Measurements from ENCODE around the gene KCNS3.

The KCNS3 gene, protein sequence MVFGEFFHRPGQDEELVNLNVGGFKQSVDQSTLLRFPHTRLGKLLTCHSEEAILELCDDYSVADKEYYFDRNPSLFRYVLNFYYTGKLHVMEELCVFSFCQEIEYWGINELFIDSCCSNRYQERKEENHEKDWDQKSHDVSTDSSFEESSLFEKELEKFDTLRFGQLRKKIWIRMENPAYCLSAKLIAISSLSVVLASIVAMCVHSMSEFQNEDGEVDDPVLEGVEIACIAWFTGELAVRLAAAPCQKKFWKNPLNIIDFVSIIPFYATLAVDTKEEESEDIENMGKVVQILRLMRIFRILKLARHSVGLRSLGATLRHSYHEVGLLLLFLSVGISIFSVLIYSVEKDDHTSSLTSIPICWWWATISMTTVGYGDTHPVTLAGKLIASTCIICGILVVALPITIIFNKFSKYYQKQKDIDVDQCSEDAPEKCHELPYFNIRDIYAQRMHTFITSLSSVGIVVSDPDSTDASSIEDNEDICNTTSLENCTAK

DNA sequence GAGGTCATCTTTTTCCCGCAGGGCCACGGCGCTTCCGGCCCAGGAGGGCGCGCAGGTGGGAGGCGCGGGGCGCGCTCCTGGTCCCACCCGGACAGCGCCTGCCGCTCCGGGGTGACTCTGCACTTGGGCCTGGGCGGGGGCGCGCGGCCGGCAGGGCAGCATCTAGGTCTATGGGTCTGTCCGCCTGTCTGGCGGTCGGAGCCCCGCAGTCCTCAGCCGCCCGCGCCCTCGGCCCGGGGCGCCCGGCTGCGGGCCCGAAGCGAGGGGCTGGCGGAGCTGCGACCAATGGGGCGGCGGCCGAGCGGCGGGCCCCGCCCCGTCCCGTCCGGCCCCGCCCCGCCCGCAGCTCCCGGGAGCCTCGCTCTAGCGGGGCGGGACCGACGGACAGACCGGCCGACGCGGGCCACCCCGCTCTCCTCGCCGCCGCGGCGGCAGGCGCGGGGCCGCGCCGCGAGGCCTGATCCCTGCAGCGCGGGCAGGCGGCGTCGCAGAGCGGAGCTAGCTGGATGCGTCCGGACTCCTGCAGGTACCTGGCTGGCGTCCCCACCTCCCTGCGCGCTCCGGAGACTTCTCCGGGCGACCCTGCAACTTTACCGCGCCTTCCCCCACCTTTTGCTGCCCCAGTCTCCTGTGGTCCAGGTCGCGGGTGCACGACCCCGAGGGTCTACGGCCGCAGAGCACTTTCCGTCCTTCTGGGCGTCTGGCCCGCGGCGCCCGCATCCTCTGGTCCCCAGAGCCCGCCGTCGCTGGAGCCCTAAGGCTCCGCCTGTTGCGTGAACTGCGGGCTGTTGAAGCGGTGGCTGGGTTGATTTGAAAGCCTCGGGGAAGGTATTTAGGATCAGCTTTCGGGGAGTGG is at the start of gene KCNS3:
TSS of gene KCNS3 (plus strand) at position 387 of the 856 bp plus-strand sequence. CDS start 52,342 bp downstream, outside the sequence.
- DNase-seq = no peak

- peak; percentile 41 to 68 for DNase-seq
Measured at GRCh38 chr2:17830053-17831034, 48.1 kb upstream of the KCNS3 start.

DNA sequence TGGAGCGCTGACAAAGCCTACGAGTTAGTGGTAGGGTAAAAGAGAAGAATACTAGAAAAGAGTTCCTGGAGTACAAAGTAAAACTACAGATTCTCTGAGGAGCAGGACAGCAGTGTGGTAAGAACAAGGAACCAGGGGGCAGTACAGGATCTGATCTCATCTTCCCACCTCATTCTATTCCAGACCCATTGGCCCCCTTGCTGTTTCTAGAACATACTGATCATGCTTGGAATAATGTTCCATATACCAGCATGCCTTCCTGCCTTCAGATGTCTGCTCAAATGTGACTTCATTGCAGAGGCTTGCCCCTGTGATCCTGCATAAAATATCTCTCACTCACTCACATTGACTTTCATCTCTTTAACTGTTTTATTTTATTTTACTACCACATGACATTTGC is 43.0 kb upstream of the KCNS3 start:
- DNase-seq = no peak

DNA sequence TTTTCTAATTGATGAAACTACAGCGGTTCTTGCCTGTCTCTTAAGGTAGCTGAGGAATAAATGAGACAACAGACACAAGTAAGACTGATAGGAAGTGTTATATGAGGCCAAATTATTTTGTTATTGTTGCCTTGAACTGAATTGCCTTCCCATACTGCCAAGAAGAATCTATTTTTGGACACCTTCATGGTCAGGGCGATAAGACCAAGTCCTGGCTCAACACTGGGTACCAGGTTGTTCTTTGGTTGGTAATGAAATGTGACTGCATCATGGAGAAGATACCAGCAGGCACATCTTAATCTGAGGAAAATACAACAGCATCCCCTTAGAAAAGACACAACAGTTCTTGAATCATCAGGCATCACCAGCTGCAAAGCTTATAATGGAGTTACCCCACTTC is 38.5 kb upstream of the KCNS3 start:
- no peak for DNase-seq

GRCh38 chr2:17843457-17843856 is 35.0 kb upstream of the KCNS3 start:
- DNase-seq = no peak

GRCh38 chr2:17845806-17846205 is 32.7 kb upstream of the KCNS3 start:
- no peak for DNase-seq

- no peak for DNase-seq
Measured at GRCh38 chr2:17846676-17847075, 31.8 kb upstream of the KCNS3 start.

GRCh38 chr2:17847236-17847635 is 31.2 kb upstream of the KCNS3 start:
- no peak for DNase-seq

DNA sequence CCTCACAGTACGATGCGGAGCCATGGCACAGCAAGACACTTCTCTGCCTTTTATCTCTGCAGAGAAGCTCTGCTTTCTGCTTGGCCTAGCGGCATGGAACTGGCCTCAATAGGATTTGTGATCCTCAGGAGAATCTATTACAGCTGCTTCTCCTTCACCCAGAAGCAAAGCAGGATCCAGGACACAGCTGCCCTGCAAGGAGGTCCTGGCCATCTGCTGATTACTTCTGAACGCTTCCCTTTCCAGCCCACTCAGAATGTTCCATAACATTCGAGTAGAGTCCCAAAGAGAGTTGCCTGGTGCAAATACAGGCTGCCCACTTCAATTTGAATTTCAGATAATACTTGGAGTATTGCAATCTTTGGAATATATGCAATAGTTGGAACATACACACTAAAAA is 29.2 kb upstream of the KCNS3 start:
- DNase-seq = no peak

DNA sequence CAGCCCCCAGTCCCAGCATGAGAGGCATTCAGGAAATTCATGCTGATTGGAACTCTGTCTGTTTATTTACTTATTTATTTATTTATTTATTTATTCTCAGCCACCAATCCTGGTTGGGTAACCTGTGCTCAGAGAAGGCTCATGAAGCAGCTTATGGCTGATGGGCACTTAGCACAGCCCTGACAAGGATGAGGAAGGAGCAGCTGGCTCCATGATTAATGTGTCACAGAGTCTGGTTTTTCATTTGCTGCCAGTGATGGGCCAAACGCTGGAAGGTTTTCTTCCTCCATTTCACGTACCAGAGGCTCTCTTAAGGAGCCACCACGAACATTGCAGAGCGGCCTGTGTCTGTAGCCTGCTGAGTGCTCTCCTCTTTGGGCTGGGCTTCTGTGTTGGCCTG is 28.3 kb upstream of the KCNS3 start:
- DNase-seq = no peak

DNA sequence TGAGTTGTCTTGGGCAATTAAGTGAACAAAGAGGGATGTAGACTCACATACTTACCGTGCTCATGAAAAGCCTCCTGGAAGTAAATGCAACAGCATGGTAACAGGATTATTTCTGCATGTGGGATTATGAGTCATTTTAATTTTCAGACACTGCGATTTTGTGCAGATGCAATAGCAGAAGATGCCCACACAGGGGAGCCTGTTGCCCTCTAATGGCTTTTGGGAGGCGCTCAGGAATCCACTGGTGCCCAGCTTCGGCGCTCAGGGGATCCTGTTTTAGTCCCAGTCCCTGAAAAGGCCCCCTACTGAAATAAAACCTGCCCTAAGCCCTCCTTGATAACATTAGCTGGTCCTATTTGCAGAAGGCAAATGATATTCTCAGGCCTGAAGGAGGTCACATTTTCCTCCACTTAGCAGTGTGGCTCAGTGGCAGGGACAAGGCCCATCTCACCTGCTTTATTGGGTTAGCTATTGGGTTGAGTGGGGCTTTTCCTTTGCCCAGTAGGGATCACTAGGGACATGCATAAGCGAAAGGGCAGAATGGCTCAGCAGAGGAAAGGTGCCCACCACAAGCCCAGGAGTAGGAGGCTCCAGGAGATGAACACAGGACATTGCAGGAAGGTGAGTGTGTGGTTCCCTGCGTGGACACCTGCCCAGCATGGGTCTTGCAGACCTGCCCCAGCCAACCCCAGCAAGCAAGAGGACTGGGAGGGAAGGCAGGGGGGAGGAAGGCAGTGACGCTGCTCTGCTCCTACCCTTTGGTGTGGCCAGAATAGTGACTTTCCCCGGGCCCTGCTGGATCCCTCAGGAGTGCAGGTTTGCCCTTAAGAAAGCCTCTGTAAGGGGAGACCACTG is 26.5 kb upstream of the KCNS3 start:
- peak; percentile 54 to 69 for DNase-seq

GRCh38 chr2:17853799-17854198 is 24.7 kb upstream of the KCNS3 start:
- no peak for DNase-seq

- no peak for DNase-seq
Measured at GRCh38 chr2:17857021-17857420, 21.4 kb upstream of the KCNS3 start.

GRCh38 chr2:17858064-17858463 is 20.4 kb upstream of the KCNS3 start:
- no peak for DNase-seq

- DNase-seq = no peak
Measured at GRCh38 chr2:17863539-17863938, 14.9 kb upstream of the KCNS3 start.

DNA sequence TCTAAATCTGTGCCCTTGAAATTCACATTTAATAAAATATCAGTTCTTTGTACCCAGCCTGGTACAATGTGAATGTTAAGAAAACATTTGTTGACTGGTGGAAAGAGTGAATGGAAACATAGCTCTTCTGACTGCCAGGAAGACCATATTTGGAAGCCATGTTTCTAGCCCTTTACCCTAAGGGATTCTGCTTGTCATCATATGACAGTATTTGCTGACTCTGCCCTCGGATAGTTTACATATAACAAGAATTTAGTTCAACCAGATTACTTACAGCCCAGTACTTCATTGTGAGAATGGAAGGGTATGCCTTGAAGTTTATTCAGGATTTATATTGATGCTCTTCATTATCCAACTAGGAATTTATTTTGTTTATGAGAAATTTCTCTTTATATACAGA is 13.8 kb upstream of the KCNS3 start:
- no peak for DNase-seq

DNA sequence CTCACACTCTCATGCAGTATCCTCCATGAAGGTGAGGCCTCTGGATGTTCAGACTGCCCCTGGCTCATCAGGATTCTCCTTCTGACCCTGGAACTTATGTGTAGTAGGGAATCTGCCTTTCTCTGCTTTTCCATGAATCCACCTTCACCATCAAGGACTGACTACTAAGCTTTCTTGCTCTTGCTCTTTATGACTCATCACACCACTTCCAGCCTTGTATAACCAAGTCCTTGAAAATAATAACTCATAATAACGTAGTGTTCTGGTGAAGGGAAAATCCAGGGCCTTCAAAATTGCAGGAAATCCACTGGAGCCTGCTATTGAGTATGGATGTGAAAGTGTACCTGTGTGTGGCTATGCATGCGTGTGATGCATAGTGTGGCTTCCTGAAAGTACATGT is 11.3 kb upstream of the KCNS3 start:
- DNase-seq = no peak

DNA sequence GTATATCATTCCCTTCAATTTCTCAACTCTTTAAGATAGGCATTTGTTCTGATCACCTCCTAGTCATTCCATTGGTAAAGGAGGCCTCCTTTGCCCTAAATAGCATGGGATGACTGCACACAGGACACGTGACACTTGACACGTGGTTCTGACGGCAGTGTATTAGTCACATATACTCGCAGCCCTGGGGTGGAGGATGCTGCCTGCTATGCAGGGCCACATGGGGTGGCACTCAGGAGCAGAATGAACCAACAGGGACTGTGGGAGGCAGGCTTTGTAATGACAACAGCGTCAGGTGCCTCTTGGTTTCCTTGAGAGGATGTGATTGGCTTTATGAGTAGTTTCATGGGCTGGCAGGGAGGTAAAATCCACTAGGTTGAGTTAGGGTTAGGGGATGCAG is 9.3 kb upstream of the KCNS3 start:
- DNase-seq = no peak

GRCh38 chr2:17871639-17872038 is 6.8 kb upstream of the KCNS3 start:
- DNase-seq = no peak

DNA sequence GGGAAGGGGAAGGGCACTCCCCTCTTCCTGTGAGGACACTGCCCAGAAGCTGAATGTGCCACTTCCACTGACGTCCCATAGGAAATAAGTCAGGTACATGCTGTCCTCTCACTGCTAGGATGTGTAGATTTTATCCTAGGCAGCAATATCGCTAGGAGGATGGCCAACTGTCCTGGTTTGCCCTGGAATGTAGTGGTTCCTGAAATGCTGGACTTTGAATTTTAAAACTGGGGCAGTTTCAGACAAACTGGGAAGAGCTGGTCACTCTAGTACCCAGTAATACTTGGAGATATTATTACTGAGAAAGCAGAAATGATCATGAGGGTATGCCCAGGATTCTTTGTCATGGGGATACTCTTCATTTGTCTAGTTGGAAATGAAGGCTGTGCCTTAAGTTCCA is 5.4 kb upstream of the KCNS3 start:
- no peak for DNase-seq

GRCh38 chr2:17876590-17876989 is 1.9 kb upstream of the KCNS3 start:
- no peak for DNase-seq

GRCh38 chr2:17877811-17878280 is 621 bp upstream of the KCNS3 start:
- DNase-seq = no peak

Measured in SHP77 (cell line).